Stimulated activated CD4-positive, alpha-beta T cell treated with anti-CD3 and anti-CD28 coated beads, Interleukin-4, amount 100 ng/mL, for 1 hour (primary cell): ENCODE results near the gene SETX.
A peak's percentile ranks its signal among the peaks of the same experiment; 100 is the strongest.

Experiments
- DNase-seq: peaks from one replicate; pipeline ENCODE4 v3.0.0-alpha.2; 2020

The SETX gene

GRCh38 chr9:132238992-132239391, 115.8 kb downstream of the SETX start:
- DNase-seq, result no peak

GRCh38 chr9:132238026-132238972, 116.5 kb downstream of the SETX start:
- no peak for DNase-seq

GRCh38 chr9:132237481-132237880, 117.3 kb downstream of the SETX start:
- DNase-seq, result no peak

GRCh38 chr9:132236662-132237311, 118.0 kb downstream of the SETX start:
- DNase-seq, result no peak

- DNase-seq, result peak; percentile 81
Observed at GRCh38 chr9:132235894-132236661, 118.7 kb downstream of the SETX start.

- DNase-seq, result no peak
Observed at GRCh38 chr9:132235125-132235524, 119.7 kb downstream of the SETX start.

- DNase-seq, result no peak
Observed at GRCh38 chr9:132234535-132234934, 120.3 kb downstream of the SETX start.

- no peak for DNase-seq
Observed at GRCh38 chr9:132233138-132233537, 121.6 kb downstream of the SETX start.

GRCh38 chr9:132232522-132232921, 122.3 kb downstream of the SETX start:
- no peak for DNase-seq

- no peak for DNase-seq
Observed at GRCh38 chr9:132231019-132231701, 123.6 kb downstream of the SETX start.

- DNase-seq, result no peak
Observed at GRCh38 chr9:132230605-132231004, 124.2 kb downstream of the SETX start.

- DNase-seq, result no peak
Observed at GRCh38 chr9:132228062-132228461, 126.7 kb downstream of the SETX start.

GRCh38 chr9:132226571-132227430, 128.0 kb downstream of the SETX start:
- no peak for DNase-seq

GRCh38 chr9:132224645-132225044, 130.1 kb downstream of the SETX start:
- no peak for DNase-seq

- DNase-seq, result no peak
Observed at GRCh38 chr9:132221941-132222340, 132.8 kb downstream of the SETX start.

GRCh38 chr9:132218208-132218607, 136.6 kb downstream of the SETX start:
- no peak for DNase-seq

- DNase-seq, result no peak
Observed at GRCh38 chr9:132216861-132217619, 137.7 kb downstream of the SETX start.

- no peak for DNase-seq
Observed at GRCh38 chr9:132214027-132214622, 140.7 kb downstream of the SETX start.

GRCh38 chr9:132211570-132211969, 143.2 kb downstream of the SETX start:
- DNase-seq, result no peak
